Measurements from ENCODE around the gene SORCS3. TPM values are rescaled to one million over a fixed set of nuclear protein-coding genes. Genes with fewer than 3 reads are reported as not detected.
A peak's percentile ranks its signal among the peaks of the same experiment; 100 is the strongest.

The SORCS3 gene
- total and polyA plus RNA-seq, 4 donors: 3.7 to 15.7 (median 14.8) TPM

GRCh38 chr10:104779701-104780100 lies 138.6 kb downstream of the SORCS3 start:
- Histone ChIP-seq H3K27me3 (ENCODE audit: control insufficient read depth, insufficient read depth, low read length) (no peaks in the 10 kb centered on the region), H3K9me3 (ENCODE audit: control insufficient read depth, insufficient read depth, low read length) (no peaks in the 10 kb centered on the region), H3K4me1 (ENCODE audit: control insufficient read depth, insufficient read depth, low read length) (peaks cover 3% of the 10 kb centered on the region), H3K4me3 (ENCODE audit: low read depth, low read length) (no peak overlapping the region), H3K36me3 (ENCODE audit: control insufficient read depth, insufficient read depth, low read length) (no peaks in the 10 kb centered on the region), H3K27ac (ENCODE audit: low read depth, low read length) (no peak overlapping the region)
- DNase-seq (ENCODE audit: low read depth in 4 of 6, low spot score in 6 of 6): no peak
- whole genome bisulfite sequencing (ENCODE audit: insufficient coverage): 78% methylated on average over 5 of the region's 14 CpGs

- H3K4me1 ChIP-seq (ENCODE audit: control insufficient read depth, insufficient read depth, low read length): peaks cover 3% of the 10 kb centered on the region
- 81% methylated on average over 2 of the region's 5 CpGs for WGBS (ENCODE audit: insufficient coverage)
- H3K36me3 ChIP-seq (ENCODE audit: control insufficient read depth, insufficient read depth, low read length): no peaks in the 10 kb centered on the region
- no peak overlapping the region for H3K27ac ChIP-seq (ENCODE audit: low read depth, low read length)
- H3K9me3 ChIP-seq (ENCODE audit: control insufficient read depth, insufficient read depth, low read length): no peaks in the 10 kb centered on the region
- DNase-seq (ENCODE audit: low read depth in 4 of 6, low spot score in 6 of 6): peak in 1 of 6 donors; percentile 22
- no peaks in the 10 kb centered on the region for H3K27me3 ChIP-seq (ENCODE audit: control insufficient read depth, insufficient read depth, low read length)
- no peak overlapping the region for H3K4me3 ChIP-seq (ENCODE audit: low read depth, low read length)
Observed at GRCh38 chr10:104780165-104780564, 139.1 kb downstream of the SORCS3 start.

- no peak overlapping the region for H3K27ac ChIP-seq (ENCODE audit: low read depth, low read length)
- peaks cover 3% of the 10 kb centered on the region for H3K4me1 ChIP-seq (ENCODE audit: control insufficient read depth, insufficient read depth, low read length)
- no peak overlapping the region for H3K4me3 ChIP-seq (ENCODE audit: low read depth, low read length)
- no peaks in the 10 kb centered on the region for H3K36me3 ChIP-seq (ENCODE audit: control insufficient read depth, insufficient read depth, low read length)
- no CpG with 5 or more reads among the region's 1 CpG for WGBS (ENCODE audit: insufficient coverage)
- DNase-seq (ENCODE audit: low read depth in 4 of 6, low spot score in 6 of 6): no peak
- H3K9me3 ChIP-seq (ENCODE audit: control insufficient read depth, insufficient read depth, low read length): no peaks in the 10 kb centered on the region
- no peaks in the 10 kb centered on the region for H3K27me3 ChIP-seq (ENCODE audit: control insufficient read depth, insufficient read depth, low read length)
Observed at GRCh38 chr10:104780946-104781595, 140.0 kb downstream of the SORCS3 start.

- Histone ChIP-seq H3K4me1 (ENCODE audit: control insufficient read depth, insufficient read depth, low read length) (peaks cover 3% of the 10 kb centered on the region), H3K9me3 (ENCODE audit: control insufficient read depth, insufficient read depth, low read length) (no peaks in the 10 kb centered on the region), H3K4me3 (ENCODE audit: low read depth, low read length) (no peak overlapping the region), H3K36me3 (ENCODE audit: control insufficient read depth, insufficient read depth, low read length) (no peaks in the 10 kb centered on the region), H3K27ac (ENCODE audit: low read depth, low read length) (peak overlapping the region; percentile 25), H3K27me3 (ENCODE audit: control insufficient read depth, insufficient read depth, low read length) (no peaks in the 10 kb centered on the region)
- 100% methylated on average over 1 of the region's 2 CpGs for WGBS (ENCODE audit: insufficient coverage)
- DNase-seq (ENCODE audit: low read depth in 4 of 6, low spot score in 6 of 6): peak in 1 of 6 donors; percentile 31
Observed at GRCh38 chr10:104784452-104784851, 143.4 kb downstream of the SORCS3 start.

GRCh38 chr10:104791471-104791870 lies 150.4 kb downstream of the SORCS3 start:
- H3K4me1 ChIP-seq (ENCODE audit: control insufficient read depth, insufficient read depth, low read length): no peaks in the 10 kb centered on the region
- H3K36me3 ChIP-seq (ENCODE audit: control insufficient read depth, insufficient read depth, low read length): no peaks in the 10 kb centered on the region
- no peak for DNase-seq (ENCODE audit: low read depth in 4 of 6, low spot score in 6 of 6)
- no peaks in the 10 kb centered on the region for H3K9me3 ChIP-seq (ENCODE audit: control insufficient read depth, insufficient read depth, low read length)
- no peak overlapping the region for H3K27ac ChIP-seq (ENCODE audit: low read depth, low read length)
- 100% methylated on average over 2 of the region's 2 CpGs for WGBS (ENCODE audit: insufficient coverage)
- H3K4me3 ChIP-seq (ENCODE audit: low read depth, low read length): no peak overlapping the region
- H3K27me3 ChIP-seq (ENCODE audit: control insufficient read depth, insufficient read depth, low read length): no peaks in the 10 kb centered on the region

- Histone ChIP-seq H3K27me3 (ENCODE audit: control insufficient read depth, insufficient read depth, low read length) (no peaks in the 10 kb centered on the region), H3K4me3 (ENCODE audit: low read depth, low read length) (no peak overlapping the region), H3K27ac (ENCODE audit: low read depth, low read length) (no peak overlapping the region), H3K9me3 (ENCODE audit: control insufficient read depth, insufficient read depth, low read length) (no peaks in the 10 kb centered on the region), H3K36me3 (ENCODE audit: control insufficient read depth, insufficient read depth, low read length) (no peaks in the 10 kb centered on the region), H3K4me1 (ENCODE audit: control insufficient read depth, insufficient read depth, low read length) (no peaks in the 10 kb centered on the region)
- DNase-seq (ENCODE audit: low read depth in 4 of 6, low spot score in 6 of 6): no peak
- 100% methylated on average over 1 of the region's 3 CpGs for WGBS (ENCODE audit: insufficient coverage)
Observed at GRCh38 chr10:104795411-104795810, 154.3 kb downstream of the SORCS3 start.

- Histone ChIP-seq H3K27me3 (ENCODE audit: control insufficient read depth, insufficient read depth, low read length) (no peaks in the 10 kb centered on the region), H3K4me1 (ENCODE audit: control insufficient read depth, insufficient read depth, low read length) (no peaks in the 10 kb centered on the region), H3K9me3 (ENCODE audit: control insufficient read depth, insufficient read depth, low read length) (no peaks in the 10 kb centered on the region), H3K36me3 (ENCODE audit: control insufficient read depth, insufficient read depth, low read length) (no peaks in the 10 kb centered on the region), H3K27ac (ENCODE audit: low read depth, low read length) (no peak overlapping the region), H3K4me3 (ENCODE audit: low read depth, low read length) (no peak overlapping the region)
- WGBS (ENCODE audit: insufficient coverage): no CpG with 5 or more reads among the region's 2 CpGs
- DNase-seq (ENCODE audit: low read depth in 4 of 6, low spot score in 6 of 6): peak in 1 of 6 donors; percentile 28
Observed at GRCh38 chr10:104796823-104797222, 155.7 kb downstream of the SORCS3 start.

- Histone ChIP-seq H3K27ac (ENCODE audit: low read depth, low read length) (no peak overlapping the region), H3K27me3 (ENCODE audit: control insufficient read depth, insufficient read depth, low read length) (no peaks in the 10 kb centered on the region), H3K4me3 (ENCODE audit: low read depth, low read length) (no peak overlapping the region), H3K4me1 (ENCODE audit: control insufficient read depth, insufficient read depth, low read length) (no peaks in the 10 kb centered on the region), H3K9me3 (ENCODE audit: control insufficient read depth, insufficient read depth, low read length) (no peaks in the 10 kb centered on the region), H3K36me3 (ENCODE audit: control insufficient read depth, insufficient read depth, low read length) (no peaks in the 10 kb centered on the region)
- DNase-seq (ENCODE audit: low read depth in 4 of 6, low spot score in 6 of 6): no peak
- no CpG with 5 or more reads among the region's 1 CpG for WGBS (ENCODE audit: insufficient coverage)
Observed at GRCh38 chr10:104802941-104803340, 161.9 kb downstream of the SORCS3 start.

GRCh38 chr10:104804880-104805279 lies 163.8 kb downstream of the SORCS3 start:
- Histone ChIP-seq H3K27ac (ENCODE audit: low read depth, low read length) (no peak overlapping the region), H3K4me1 (ENCODE audit: control insufficient read depth, insufficient read depth, low read length) (no peaks in the 10 kb centered on the region), H3K9me3 (ENCODE audit: control insufficient read depth, insufficient read depth, low read length) (no peaks in the 10 kb centered on the region), H3K36me3 (ENCODE audit: control insufficient read depth, insufficient read depth, low read length) (no peaks in the 10 kb centered on the region), H3K4me3 (ENCODE audit: low read depth, low read length) (no peak overlapping the region), H3K27me3 (ENCODE audit: control insufficient read depth, insufficient read depth, low read length) (no peaks in the 10 kb centered on the region)
- no peak for DNase-seq (ENCODE audit: low read depth in 4 of 6, low spot score in 6 of 6)
- no CpG with 5 or more reads among the region's 1 CpG for WGBS (ENCODE audit: insufficient coverage)

GRCh38 chr10:104806801-104807200 lies 165.7 kb downstream of the SORCS3 start:
- no peak overlapping the region for H3K4me3 ChIP-seq (ENCODE audit: low read depth, low read length)
- no peaks in the 10 kb centered on the region for H3K4me1 ChIP-seq (ENCODE audit: control insufficient read depth, insufficient read depth, low read length)
- no peak for DNase-seq (ENCODE audit: low read depth in 4 of 6, low spot score in 6 of 6)
- H3K9me3 ChIP-seq (ENCODE audit: control insufficient read depth, insufficient read depth, low read length): no peaks in the 10 kb centered on the region
- 83% methylated on average over 1 of the region's 2 CpGs for WGBS (ENCODE audit: insufficient coverage)
- no peak overlapping the region for H3K27ac ChIP-seq (ENCODE audit: low read depth, low read length)
- H3K27me3 ChIP-seq (ENCODE audit: control insufficient read depth, insufficient read depth, low read length): no peaks in the 10 kb centered on the region
- no peaks in the 10 kb centered on the region for H3K36me3 ChIP-seq (ENCODE audit: control insufficient read depth, insufficient read depth, low read length)
